ENCODE data around the gene SORD.
"Not testable (repeated sequence)": the region's sequence is repeated elsewhere in the genome, so short reads cannot be mapped to it uniquely, and the experiment has no call there.

The SORD gene

GRCh38 chr15:45022871-45023658 is at the start of gene SORD:
Gene SORD (plus strand): TSS chr15:45023195. CDS start chr15:45023284, 89 bp downstream.
- no peaks in the 10 kb centered on the region for H3K9me3 Mint-ChIP-seq
- peaks cover 32% of the 10 kb centered on the region for H3K36me3 Mint-ChIP-seq (ENCODE audit: low read depth)
- peaks cover 14% of the 10 kb centered on the region for H3K27me3 Mint-ChIP-seq
- peaks cover 39% of the 10 kb centered on the region for H3K4me1 Mint-ChIP-seq (ENCODE audit: low read depth)
- H3K4me3 Mint-ChIP-seq = peak within 1 kb of the TSS; percentile 86
- peak; percentile 95 for DNase-seq
- H3K27ac Mint-ChIP-seq = peak within 1 kb of the TSS; percentile 89

DNA sequence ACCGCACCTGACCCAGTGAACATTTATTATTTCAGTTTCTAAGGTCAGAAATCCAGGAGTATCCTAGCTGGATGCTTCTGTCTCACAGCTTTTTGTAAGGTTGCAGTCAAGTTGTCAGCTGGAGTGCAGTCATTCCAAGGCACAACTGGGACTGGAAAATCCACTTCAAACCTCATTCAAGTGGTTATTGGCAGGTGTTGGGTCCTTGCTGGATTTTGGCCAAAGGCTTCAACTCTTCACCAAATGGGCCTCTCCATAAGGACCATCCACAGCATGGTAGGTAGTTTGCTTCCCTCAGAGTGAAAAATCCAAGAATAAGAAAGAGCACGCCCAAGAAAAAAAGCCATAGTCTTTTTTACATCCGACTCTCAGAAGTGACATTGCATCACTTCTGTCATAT is 46.8 kb upstream of the SORD start:
- H3K4me1 Mint-ChIP-seq (ENCODE audit: low read depth); H3K27ac Mint-ChIP-seq; DNase-seq; H3K4me3 Mint-ChIP-seq; H3K9me3 Mint-ChIP-seq; H3K36me3 Mint-ChIP-seq (ENCODE audit: low read depth); H3K27me3 Mint-ChIP-seq: not testable (repeated sequence)

GRCh38 chr15:44977781-44978180 is 45.2 kb upstream of the SORD start:
- H3K36me3 Mint-ChIP-seq (ENCODE audit: low read depth); H3K27me3 Mint-ChIP-seq; H3K27ac Mint-ChIP-seq; H3K4me1 Mint-ChIP-seq (ENCODE audit: low read depth); H3K4me3 Mint-ChIP-seq; H3K9me3 Mint-ChIP-seq; DNase-seq: not testable (repeated sequence)

DNA sequence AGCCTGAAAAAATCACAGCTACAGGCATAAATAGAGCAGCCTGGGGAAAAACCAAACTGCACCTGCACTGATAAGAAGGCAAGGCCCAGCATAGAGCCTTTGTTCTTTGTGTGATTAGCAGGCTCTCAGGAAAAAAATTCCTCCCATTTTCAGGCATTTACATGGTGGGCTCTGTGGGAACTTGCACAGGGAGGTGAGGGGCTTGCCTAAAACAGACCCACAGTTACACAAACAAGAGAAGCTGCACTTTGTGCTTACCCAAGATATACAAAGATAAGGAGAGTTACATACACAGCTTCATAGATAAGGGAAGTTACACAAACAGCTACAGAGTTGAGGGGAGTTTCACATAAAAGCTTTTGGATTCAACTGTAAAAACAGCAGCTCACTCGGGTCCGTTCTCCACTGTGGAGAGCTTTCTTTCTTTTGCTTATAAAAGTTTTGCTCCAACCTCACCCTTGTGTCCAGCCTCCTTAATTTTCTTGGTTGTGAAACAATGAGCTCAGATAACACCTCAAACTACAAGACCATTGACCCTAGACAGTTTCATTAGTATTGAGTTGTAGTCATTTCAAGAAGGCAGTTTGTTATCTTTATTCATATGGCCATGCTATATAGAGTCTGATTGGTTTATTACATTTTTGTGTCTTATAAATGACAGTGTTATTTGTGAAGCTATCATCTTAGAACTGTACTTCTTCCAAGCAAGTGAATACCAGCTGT is 43.2 kb upstream of the SORD start:
- not testable (repeated sequence) for H3K27ac Mint-ChIP-seq; H3K36me3 Mint-ChIP-seq (ENCODE audit: low read depth); H3K4me3 Mint-ChIP-seq; H3K27me3 Mint-ChIP-seq; H3K9me3 Mint-ChIP-seq; DNase-seq; H3K4me1 Mint-ChIP-seq (ENCODE audit: low read depth)

GRCh38 chr15:44984144-44984543 is 38.9 kb upstream of the SORD start:
- not testable (repeated sequence) for H3K4me1 Mint-ChIP-seq (ENCODE audit: low read depth); H3K27ac Mint-ChIP-seq; H3K9me3 Mint-ChIP-seq; H3K36me3 Mint-ChIP-seq (ENCODE audit: low read depth); DNase-seq; H3K4me3 Mint-ChIP-seq
- H3K27me3 Mint-ChIP-seq = peaks cover 12% of the 10 kb centered on the region

- H3K36me3 Mint-ChIP-seq (ENCODE audit: low read depth); H3K9me3 Mint-ChIP-seq; DNase-seq; H3K4me1 Mint-ChIP-seq (ENCODE audit: low read depth); H3K4me3 Mint-ChIP-seq; H3K27ac Mint-ChIP-seq: not testable (repeated sequence)
- H3K27me3 Mint-ChIP-seq = peaks cover 18% of the 10 kb centered on the region
These were observed 36.5 kb upstream of the SORD start for GRCh38 chr15:44986346-44987055.

GRCh38 chr15:44987711-44988110 is 35.3 kb upstream of the SORD start:
- H3K36me3 Mint-ChIP-seq (ENCODE audit: low read depth); H3K4me1 Mint-ChIP-seq (ENCODE audit: low read depth): not testable (repeated sequence)

DNA sequence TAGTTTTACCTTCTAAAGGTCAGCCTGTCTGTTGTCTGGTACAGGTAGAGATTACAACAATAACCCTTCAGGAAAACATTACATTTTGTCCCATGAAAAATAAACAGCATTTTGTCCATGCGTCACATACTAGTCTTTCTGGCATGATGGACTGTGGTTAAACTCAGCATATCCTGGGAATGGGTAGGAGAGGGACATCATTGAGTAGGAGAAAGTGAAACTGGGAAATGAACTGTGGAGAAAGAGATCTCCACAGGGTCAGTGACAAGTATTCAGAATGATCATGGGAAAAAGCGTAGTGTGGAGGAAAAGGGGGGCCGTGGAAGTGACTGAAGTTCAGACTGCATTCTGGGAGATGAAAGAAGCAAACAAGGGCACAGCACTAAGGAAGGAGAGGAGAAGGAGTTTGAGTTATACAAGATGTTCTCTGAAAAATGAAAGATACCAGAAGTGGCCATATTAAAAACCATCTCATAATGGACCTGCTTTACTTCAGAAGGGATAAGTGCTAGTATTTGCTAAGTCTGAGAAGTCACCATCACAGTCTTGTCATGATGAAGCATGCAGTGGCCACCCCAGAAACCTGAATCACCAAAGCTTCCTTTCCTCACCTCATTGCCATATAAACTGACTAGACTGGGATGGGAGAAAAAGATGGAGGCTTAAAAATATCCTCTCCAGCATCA is 34.7 kb upstream of the SORD start:
- H3K4me3 Mint-ChIP-seq; DNase-seq; H3K27ac Mint-ChIP-seq; H3K9me3 Mint-ChIP-seq; H3K36me3 Mint-ChIP-seq (ENCODE audit: low read depth); H3K4me1 Mint-ChIP-seq (ENCODE audit: low read depth): not testable (repeated sequence)
- H3K27me3 Mint-ChIP-seq = peaks cover 25% of the 10 kb centered on the region

More at GRCh38 chr15:44987711-44988110, 35.3 kb upstream of the SORD start:
- H3K27ac Mint-ChIP-seq, H3K9me3 Mint-ChIP-seq, DNase-seq, H3K4me3 Mint-ChIP-seq: not testable (repeated sequence)
- peaks cover 21% of the 10 kb centered on the region for H3K27me3 Mint-ChIP-seq

- not testable (repeated sequence) for H3K9me3 Mint-ChIP-seq; H3K4me1 Mint-ChIP-seq (ENCODE audit: low read depth); H3K27ac Mint-ChIP-seq; H3K36me3 Mint-ChIP-seq (ENCODE audit: low read depth); DNase-seq; H3K4me3 Mint-ChIP-seq
- H3K27me3 Mint-ChIP-seq = peaks cover 29% of the 10 kb centered on the region
These were observed 34.1 kb upstream of the SORD start for GRCh38 chr15:44988870-44989219.

DNA sequence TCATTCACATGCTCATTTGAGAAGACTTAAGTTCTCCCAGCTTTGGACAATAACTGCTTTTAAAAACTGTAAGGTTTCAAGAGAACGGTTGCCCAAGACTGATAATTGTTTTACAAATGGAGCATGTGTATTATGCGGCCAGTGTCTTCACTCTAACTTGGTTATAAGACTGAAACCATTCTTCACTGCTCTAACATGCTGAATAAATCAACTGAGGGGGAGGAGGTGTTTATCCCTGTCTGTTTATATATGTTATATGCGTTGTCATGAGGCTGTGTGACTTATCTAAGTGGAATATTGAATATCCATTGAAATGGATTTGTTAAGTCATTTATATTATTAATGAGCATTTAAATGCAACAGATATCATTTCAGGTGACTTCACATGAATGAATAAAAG is 25.4 kb upstream of the SORD start:
- H3K4me1 Mint-ChIP-seq (ENCODE audit: low read depth); H3K27ac Mint-ChIP-seq; DNase-seq; H3K36me3 Mint-ChIP-seq (ENCODE audit: low read depth); H3K4me3 Mint-ChIP-seq; H3K9me3 Mint-ChIP-seq: not testable (repeated sequence)
- peaks cover 16% of the 10 kb centered on the region for H3K27me3 Mint-ChIP-seq

DNA sequence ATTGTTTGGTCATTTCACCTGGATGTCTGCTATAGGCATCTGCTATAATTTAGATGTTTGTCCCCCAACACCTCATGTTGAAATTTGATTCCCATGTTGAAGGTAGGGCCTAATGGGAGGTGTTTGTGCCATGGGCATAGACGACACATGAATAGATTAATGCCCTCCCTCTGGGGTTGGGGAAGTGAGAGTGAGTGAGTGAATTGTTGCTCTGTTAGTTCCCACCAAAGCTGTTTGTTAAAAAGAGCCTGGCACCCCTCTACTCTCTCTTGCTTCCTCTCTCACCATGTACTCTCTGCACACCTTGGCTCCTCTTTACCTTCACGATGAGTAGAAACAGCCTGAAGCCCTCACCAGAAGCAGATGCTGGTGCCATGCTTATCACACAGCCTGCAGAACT is 23.9 kb upstream of the SORD start:
- H3K9me3 Mint-ChIP-seq = no peaks in the 10 kb centered on the region
- no peak overlapping the region for H3K4me3 Mint-ChIP-seq
- H3K27me3 Mint-ChIP-seq = peaks cover 4% of the 10 kb centered on the region
- DNase-seq = no peak
- H3K36me3 Mint-ChIP-seq (ENCODE audit: low read depth) = no peaks in the 10 kb centered on the region
- no peak overlapping the region for H3K27ac Mint-ChIP-seq
- peaks cover 4% of the 10 kb centered on the region for H3K4me1 Mint-ChIP-seq (ENCODE audit: low read depth)

- H3K27me3 Mint-ChIP-seq; DNase-seq; H3K27ac Mint-ChIP-seq; H3K9me3 Mint-ChIP-seq; H3K36me3 Mint-ChIP-seq (ENCODE audit: low read depth); H3K4me1 Mint-ChIP-seq (ENCODE audit: low read depth); H3K4me3 Mint-ChIP-seq: not testable (repeated sequence)
These were observed 21.8 kb upstream of the SORD start for GRCh38 chr15:45001180-45001579.

- DNase-seq, H3K27ac Mint-ChIP-seq: not testable (repeated sequence)
These were observed 19.1 kb upstream of the SORD start for GRCh38 chr15:45003731-45004410.

GRCh38 chr15:45004590-45005175 is 18.3 kb upstream of the SORD start:
- H3K27me3 Mint-ChIP-seq; H3K27ac Mint-ChIP-seq; H3K9me3 Mint-ChIP-seq; H3K4me3 Mint-ChIP-seq; H3K4me1 Mint-ChIP-seq (ENCODE audit: low read depth); DNase-seq; H3K36me3 Mint-ChIP-seq (ENCODE audit: low read depth): not testable (repeated sequence)

More at GRCh38 chr15:45003731-45004410, 19.1 kb upstream of the SORD start:
- not testable (repeated sequence) for H3K4me3 Mint-ChIP-seq; H3K27me3 Mint-ChIP-seq; H3K36me3 Mint-ChIP-seq (ENCODE audit: low read depth); H3K4me1 Mint-ChIP-seq (ENCODE audit: low read depth); H3K9me3 Mint-ChIP-seq

All from activated T-cell treated with anti-CD3 and anti-CD28 coated beads, Interleukin-2, amount 50 U/mL, for 24 hours (primary cell).